ENCODE measurements around the gene GAB2.

Gene GAB2

GRCh38 chr11:78349114-78349513 lies 68.5 kb downstream of the GAB2 start:
- Histone ChIP-seq H3K4me2 (peak overlapping the region; percentile 78 to 100 (median 96)), H3K4me3 (peak overlapping the region in 9 of 10 experiments; percentile 39 to 63 (median 55); a peak in 18 of 20 replicates), H4K20me1 (peaks cover 0 to 97% (median 55%) of the 10 kb centered on the region in 11 experiments; a peak in 20 of 22 replicates), H3K36me3 (peaks cover 0 to 34% (median 7%) of the 10 kb centered on the region in 11 experiments; a peak in 7 of 22 replicates), H3K9ac (peak overlapping the region; percentile 73 to 88 (median 82)), H3K9me3 (replicated peaks in 1 of 11) (0 out of 22 replicates have a peak, but pooled peaks cover 0 to 4% (median 0%) of the 10 kb centered on the region in 11 experiments), H3K27ac (peak overlapping the region; percentile 73 to 95 (median 90)), H3K4me1 (peaks cover 58 to 94% (median 62%) of the 10 kb centered on the region in 10 experiments), H3K27me3 (no peaks in the 10 kb centered on the region)
- TF ChIP-seq Cebpa-rat (IDR thresholded peaks at IDR 0.05) = no peak

GRCh38 chr11:78347956-78348355 lies 69.7 kb downstream of the GAB2 start:
- H3K36me3 ChIP-seq = peaks cover 0 to 35% (median 10%) of the 10 kb centered on the region in 11 experiments; a peak in 9 of 22 replicates
- peaks cover 48 to 92% (median 51%) of the 10 kb centered on the region in 10 experiments for H3K4me1 ChIP-seq

GRCh38 chr11:78346799-78347198 lies 70.8 kb downstream of the GAB2 start:
- Histone ChIP-seq H3K9ac (no peak overlapping the region), H3K4me1 (peaks cover 37 to 86% (median 40%) of the 10 kb centered on the region in 10 experiments), H3K4me2 (peak overlapping the region in 3 of 11 experiments; percentile 99 to 100 (median 99); a peak in 6 of 22 replicates), H3K27me3 (no peaks in the 10 kb centered on the region), H4K20me1 (peaks cover 0 to 96% (median 48%) of the 10 kb centered on the region in 11 experiments; a peak in 19 of 22 replicates), H3K27ac (no peak overlapping the region), H3K4me3 (no peak overlapping the region), H3K36me3 (peaks cover 9 to 46% (median 17%) of the 10 kb centered on the region in 11 experiments; a peak in 20 of 22 replicates), H3K9me3 (replicated peaks in 1 of 11) (peaks cover 0 to 15% (median 11%) of the 10 kb centered on the region in 11 experiments; a peak in 13 of 22 replicates)
- TF ChIP-seq Cebpa-rat (IDR thresholded peaks at IDR 0.05) = no peak

More at GRCh38 chr11:78347956-78348355, 69.7 kb downstream of the GAB2 start:
- peaks cover 0 to 96% (median 48%) of the 10 kb centered on the region in 11 experiments; a peak in 20 of 22 replicates for H4K20me1 ChIP-seq
- peak overlapping the region in 2 of 11 experiments; percentile 85 to 92; a peak in 4 of 22 replicates for H3K27ac ChIP-seq
- no peak for TF ChIP-seq Cebpa-rat (IDR thresholded peaks at IDR 0.05)
- H3K4me3 ChIP-seq = no peak overlapping the region
- peak overlapping the region; percentile 78 to 100 (median 96); a peak in 19 of 22 replicates for H3K4me2 ChIP-seq
- H3K9ac ChIP-seq = no peak overlapping the region
- H3K27me3 ChIP-seq = no peaks in the 10 kb centered on the region
- peaks cover 0 to 4% (median 0%) of the 10 kb centered on the region in 11 experiments; a peak in 1 of 22 replicates for H3K9me3 ChIP-seq (replicated peaks in 1 of 11)

- Histone ChIP-seq H3K27ac (no peak overlapping the region), H3K27me3 (no peaks in the 10 kb centered on the region), H3K9ac (no peak overlapping the region), H3K4me1 (peaks cover 25 to 86% (median 27%) of the 10 kb centered on the region in 10 experiments), H3K9me3 (replicated peaks in 1 of 11) (peaks cover 0 to 19% (median 15%) of the 10 kb centered on the region in 11 experiments; a peak in 13 of 22 replicates), H3K4me3 (no peak overlapping the region), H3K36me3 (peaks cover 12 to 51% (median 30%) of the 10 kb centered on the region in 11 experiments; a peak in 20 of 22 replicates), H4K20me1 (peaks cover 0 to 96% (median 51%) of the 10 kb centered on the region in 11 experiments; a peak in 16 of 22 replicates), H3K4me2 (peak overlapping the region in 2 of 11 experiments; percentile 10 to 30; a peak in 2 of 22 replicates)
- no peak for TF ChIP-seq Cebpa-rat (IDR thresholded peaks at IDR 0.05)
Observed at GRCh38 chr11:78345450-78345849, 72.2 kb downstream of the GAB2 start.

DNA sequence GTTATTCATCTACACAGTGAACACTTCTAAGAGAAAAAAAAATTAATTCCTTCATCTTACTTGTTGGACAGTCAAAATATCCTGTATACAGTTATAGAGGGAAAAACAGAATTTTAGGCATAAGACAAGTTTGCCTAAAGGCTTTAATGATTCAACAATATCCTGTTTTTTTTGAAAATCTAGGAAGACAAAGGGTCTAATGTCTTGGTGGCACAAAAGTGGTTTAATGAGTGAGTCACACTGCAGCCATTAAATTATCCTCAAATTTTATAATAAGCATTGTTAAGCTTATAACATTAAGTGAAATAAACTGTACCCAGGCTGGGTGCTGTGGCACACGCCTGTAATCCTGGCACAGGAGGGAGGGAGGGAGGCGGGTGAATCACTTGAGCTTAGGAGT lies 72.9 kb downstream of the GAB2 start:
- peaks cover 12 to 57% (median 30%) of the 10 kb centered on the region in 11 experiments; a peak in 20 of 22 replicates for H3K36me3 ChIP-seq
- no peaks in the 10 kb centered on the region for H3K27me3 ChIP-seq
- H3K4me3 ChIP-seq = no peak overlapping the region
- H4K20me1 ChIP-seq = peaks cover 0 to 96% (median 59%) of the 10 kb centered on the region in 11 experiments; a peak in 18 of 22 replicates
- H3K4me2 ChIP-seq = peak overlapping the region in 1 of 11 experiments; percentile 30; a peak in 2 of 22 replicates
- no peak overlapping the region for H3K9ac ChIP-seq
- H3K4me1 ChIP-seq = peaks cover 19 to 88% (median 21%) of the 10 kb centered on the region in 10 experiments
- TF ChIP-seq Cebpa-rat (IDR thresholded peaks at IDR 0.05) = no peak
- H3K27ac ChIP-seq = no peak overlapping the region
- peaks cover 0 to 19% (median 15%) of the 10 kb centered on the region in 11 experiments; a peak in 13 of 22 replicates for H3K9me3 ChIP-seq (replicated peaks in 1 of 11)

- Histone ChIP-seq H3K4me2 (peak overlapping the region in 1 of 11 experiments; percentile 10; a peak in 2 of 22 replicates), H3K27ac (no peak overlapping the region), H3K9ac (no peak overlapping the region), H3K4me1 (peaks cover 13 to 88% (median 15%) of the 10 kb centered on the region in 10 experiments), H3K36me3 (peaks cover 12 to 55% (median 30%) of the 10 kb centered on the region in 11 experiments; a peak in 20 of 22 replicates), H3K9me3 (replicated peaks in 1 of 11) (peaks cover 0 to 19% (median 15%) of the 10 kb centered on the region in 11 experiments; a peak in 13 of 22 replicates), H4K20me1 (peaks cover 0 to 96% (median 65%) of the 10 kb centered on the region in 11 experiments; a peak in 18 of 22 replicates), H3K27me3 (no peaks in the 10 kb centered on the region), H3K4me3 (no peak overlapping the region)
- no peak for TF ChIP-seq Cebpa-rat (IDR thresholded peaks at IDR 0.05)
Observed at GRCh38 chr11:78344094-78344493, 73.5 kb downstream of the GAB2 start.

DNA sequence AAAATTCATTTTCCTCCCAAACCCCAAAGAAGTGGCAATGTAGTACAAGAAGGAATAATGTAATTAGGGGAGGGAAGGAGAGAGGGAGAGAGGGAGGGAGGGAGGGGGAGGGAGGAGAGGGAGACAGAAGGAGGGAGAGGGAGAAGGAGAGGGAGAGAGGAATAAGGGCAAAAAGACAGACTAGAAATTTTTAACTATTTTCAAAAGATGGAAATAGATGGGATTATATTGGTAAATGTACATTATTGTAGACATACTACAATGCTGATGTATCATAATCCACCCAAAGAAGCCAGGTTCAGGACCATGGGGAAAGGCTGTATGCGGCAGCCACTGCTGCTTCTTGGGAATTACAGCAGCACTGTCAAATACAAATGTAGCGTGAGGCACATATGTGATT lies 74.3 kb downstream of the GAB2 start:
- peaks cover 0 to 19% (median 15%) of the 10 kb centered on the region in 11 experiments; a peak in 13 of 22 replicates for H3K9me3 ChIP-seq (replicated peaks in 1 of 11)
- H4K20me1 ChIP-seq = peaks cover 0 to 96% (median 72%) of the 10 kb centered on the region in 11 experiments; a peak in 18 of 22 replicates
- H3K27ac ChIP-seq = no peak overlapping the region
- H3K36me3 ChIP-seq = peaks cover 12 to 50% (median 25%) of the 10 kb centered on the region in 11 experiments; a peak in 20 of 22 replicates
- no peaks in the 10 kb centered on the region for H3K27me3 ChIP-seq
- peak overlapping the region in 1 of 11 experiments; percentile 38; a peak in 1 of 22 replicates for H3K4me2 ChIP-seq
- peaks cover 5 to 88% (median 7%) of the 10 kb centered on the region in 10 experiments for H3K4me1 ChIP-seq
- H3K9ac ChIP-seq = no peak overlapping the region
- no peak for TF ChIP-seq Cebpa-rat (IDR thresholded peaks at IDR 0.05)
- H3K4me3 ChIP-seq = no peak overlapping the region

GRCh38 chr11:78341841-78342240 lies 75.8 kb downstream of the GAB2 start:
- H3K4me2 ChIP-seq = no peak overlapping the region
- no peak overlapping the region for H3K4me3 ChIP-seq
- no peak overlapping the region for H3K27ac ChIP-seq
- peaks cover 0 to 88% (median 2%) of the 10 kb centered on the region in 10 experiments; a peak in 7 of 20 replicates for H3K4me1 ChIP-seq
- H3K9ac ChIP-seq = no peak overlapping the region
- no peaks in the 10 kb centered on the region for H3K27me3 ChIP-seq
- no peak for TF ChIP-seq Cebpa-rat (IDR thresholded peaks at IDR 0.05)
- H4K20me1 ChIP-seq = peaks cover 0 to 96% (median 84%) of the 10 kb centered on the region in 11 experiments; a peak in 18 of 22 replicates
- H3K36me3 ChIP-seq = peaks cover 12 to 46% (median 23%) of the 10 kb centered on the region in 11 experiments; a peak in 20 of 22 replicates
- peaks cover 0 to 24% (median 19%) of the 10 kb centered on the region in 11 experiments; a peak in 14 of 22 replicates for H3K9me3 ChIP-seq (replicated peaks in 1 of 11)
